GM23338 (cell line): ENCODE results near the gene KANK3. TPM values are rescaled to one million over a fixed set of nuclear protein-coding genes. Genes with fewer than 3 reads are reported as not detected.
A peak's percentile ranks its signal among the peaks of the same experiment; 100 is the strongest.

Experiments
- ATAC-seq: fragments of 200-7000 bp; cut with Tn5 transposase; 3 replicates; pipeline ENCODE4 v1.9.1; 2020
- DNase-seq: peaks from one replicate; pipeline ENCODE4 v3.0.0-alpha.2; 2015; ENCODE audit warnings: low spot score
- H2AFZ ChIP-seq: fragments of 200-600 bp; sonication (generic); 2 replicates; pipeline ENCODE4 v1.8.0; 2016; ENCODE audit warnings: antibody characterized with exemption, mild to moderate bottlenecking, moderate library complexity
- H3F3A ChIP-seq: fragments of 200-600 bp; sonication (generic); replicated peaks from 2 replicates; pipeline ENCODE4 v1.8.0; 2017; ENCODE audit warnings: antibody characterized with exemption, mixed run types, low read depth
- H3K27ac ChIP-seq: fragments of 200-600 bp; sonication (generic); 2 replicates; pipeline ENCODE4 v1.6.1; 2016; ENCODE audit warnings: low read depth
- H3K27me3 ChIP-seq: fragments of 200-600 bp; sonication (generic); 2 replicates; pipeline ENCODE4 v1.8.0; 2016; ENCODE audit warnings: mild to moderate bottlenecking, mixed run types, moderate library complexity; ENCODE audit not compliant: insufficient read depth
- H3K36me3 ChIP-seq: fragments of 200-600 bp; sonication (generic); 2 replicates; pipeline ENCODE4 v1.8.0; 2016; ENCODE audit warnings: mild to moderate bottlenecking; ENCODE audit not compliant: insufficient read depth
- H3K4me1 ChIP-seq: fragments of 200-600 bp; sonication (generic); 2 replicates; pipeline ENCODE4 v1.8.0; 2016; ENCODE audit warnings: mild to moderate bottlenecking, moderate library complexity; ENCODE audit not compliant: insufficient read depth
- H3K4me2 ChIP-seq: fragments of 200-600 bp; sonication (generic); 2 replicates; pipeline ENCODE4 v1.7.1; 2017; ENCODE audit warnings: mixed run types
- H3K4me3 ChIP-seq: fragments of 200-600 bp; sonication (generic); 2 replicates; pipeline ENCODE4 v1.6.1; 2016; ENCODE audit warnings: mixed run types
- H3K79me2 ChIP-seq: fragments of 200-600 bp; sonication (generic); replicated peaks from 2 replicates; pipeline ENCODE4 v1.8.0; 2017; ENCODE audit warnings: mild to moderate bottlenecking; ENCODE audit not compliant: insufficient read depth
- H3K9me2 ChIP-seq: fragments of 200-600 bp; sonication (generic); 2 replicates; pipeline ENCODE4 v1.8.0; 2017; ENCODE audit not compliant: insufficient read depth
- H4K20me1 ChIP-seq: fragments of 200-600 bp; sonication (generic); replicated peaks from 2 replicates; pipeline ENCODE4 v1.8.0; 2017; ENCODE audit warnings: mild to moderate bottlenecking; ENCODE audit not compliant: insufficient read depth
- H3K27ac Mint-ChIP-seq: 2 replicates; pipeline ENCODE4 v1.8.0; 2020; ENCODE audit warnings: inconsistent platforms, mild to moderate bottlenecking, moderate library complexity, mixed read lengths
- H3K27me3 Mint-ChIP-seq: 3 replicates; pipeline ENCODE4 v1.8.0; 2022; ENCODE audit warnings: low read depth, mild to moderate bottlenecking, moderate library complexity, mixed read lengths, inconsistent platforms; ENCODE audit not compliant: insufficient read depth, poor library complexity
- H3K36me3 Mint-ChIP-seq: 3 replicates; pipeline ENCODE4 v1.8.0; 2021; ENCODE audit warnings: low read depth, mild to moderate bottlenecking, inconsistent platforms, moderate library complexity, mixed read lengths
- H3K4me1 Mint-ChIP-seq: 3 replicates; pipeline ENCODE4 v1.8.0; 2020; ENCODE audit warnings: mild to moderate bottlenecking, inconsistent platforms, mixed read lengths
- H3K4me3 Mint-ChIP-seq: 3 replicates; pipeline ENCODE4 v1.8.0; 2021; ENCODE audit warnings: moderate library complexity, mild to moderate bottlenecking, inconsistent platforms, mixed read lengths
- H3K9me3 Mint-ChIP-seq: 3 replicates; pipeline ENCODE4 v1.8.0; 2020; ENCODE audit warnings: moderate library complexity, mild to moderate bottlenecking, inconsistent platforms, mixed read lengths
- CREB1 ChIP-seq: fragments of 250-450 bp; sonication (Bioruptor Pico); IDR thresholded peaks from 2 replicates; pipeline ENCODE4 v1.5.0; 2020; ENCODE audit warnings: low read depth, mild to moderate bottlenecking, moderate library complexity
- CTCF ChIP-seq, 2 experiments: fragments of 200-600 bp in 1 of 2; sonication (generic) in 1 of 2; conservative IDR thresholded peaks; 2 replicates each; pipeline versions ENCODE4 v1.5.1 to v1.6.1; 2016 to 2017; ENCODE audit warnings: antibody characterized with exemption in 2 of 2, low read depth in 2 of 2, mild to moderate bottlenecking in 2 of 2, moderate library complexity in 1 of 2
- ETS1 ChIP-seq: IDR thresholded peaks from 2 replicates; pipeline ENCODE4 v1.6.1; 2016; ENCODE audit warnings: antibody characterized with exemption
- NANOG ChIP-seq: IDR thresholded peaks from 2 replicates; pipeline ENCODE4 v1.6.1; 2016; ENCODE audit warnings: antibody characterized with exemption, borderline replicate concordance
- POLR2AphosphoS5 ChIP-seq: IDR thresholded peaks from 2 replicates; pipeline ENCODE4 v1.6.1; 2016; ENCODE audit warnings: antibody characterized with exemption, low read depth
- ZNF114 ChIP-seq: fragments of 250-450 bp; sonication (Bioruptor Pico); IDR thresholded peaks from 2 replicates; pipeline ENCODE4 v1.5.0; 2020; ENCODE audit warnings: mild to moderate bottlenecking, moderate library complexity
- ZNF462 ChIP-seq: fragments of 250-450 bp; sonication (Bioruptor Pico); IDR thresholded peaks from 2 replicates; pipeline ENCODE4 v1.5.0; 2020; ENCODE audit warnings: mild to moderate bottlenecking, moderate library complexity
- polyA plus RNA-seq: library from polyadenylated mRNA; unstranded; fragments of >200 nt; fragmentation: Nextera tagmentation; extraction: Ambion mirVana; gene quantifications from 2 replicates; pipeline ENCODE4 v1.2.1, GENCODE V29; 2016
- total RNA-seq: library from RNA; depleted of rRNA; stranded (reverse); fragments of >200 nt; shearing (Covaris generic); gene quantifications from 2 replicates; pipeline ENCODE4 v1.2.3, GENCODE V29; 2014

Gene KANK3
- total and polyA plus RNA-seq, 2 experiments from 2014 or later, result 2.0 to 9.3 TPM

- TF ChIP-seq ETS1, result peak; percentile 64
- TF ChIP-seq CTCF (conservative IDR thresholded peaks at IDR 0.05; ENCODE audit: low read depth in 2 of 2), result no peak
- TF ChIP-seq ZNF114, result no peak
- no peak for TF ChIP-seq ZNF462 (CRISPR knock-in tag)
Measured at GRCh38 chr19:8389891-8390616, 47.0 kb upstream of the KANK3 start, which contains the start of gene RAB11B (continued).

- peaks cover 6% of the 10 kb centered on the region; the same call in 1 of the 2 replicates for H3F3A ChIP-seq
- H3K79me2 ChIP-seq, result peaks cover 28% of the 10 kb centered on the region
- H3K4me1 ChIP-seq, result peaks cover 10% of the 10 kb centered on the region; the same call in 1 of the 2 replicates
- H3K4me3 ChIP-seq, result no peak overlapping the region
- peak overlapping the region; percentile 46; the same call in 1 of the 3 replicates for H3K4me3 Mint-ChIP-seq
- ATAC-seq, result no peak
- H2AFZ ChIP-seq, result no peak overlapping the region
- H4K20me1 ChIP-seq, result peaks cover 9% of the 10 kb centered on the region
- H3K27me3 ChIP-seq, result no peaks in the 10 kb centered on the region
- H3K4me1 Mint-ChIP-seq, result peaks cover 11% of the 10 kb centered on the region
- no peak overlapping the region for H3K27ac Mint-ChIP-seq
- no peak overlapping the region for H3K27ac ChIP-seq
- peaks cover 21% of the 10 kb centered on the region for H3K36me3 Mint-ChIP-seq
- DNase-seq, result no peak
- no peak for TF ChIP-seq NANOG
- TF ChIP-seq CREB1 (CRISPR knock-in tag), result no peak
- TF ChIP-seq ZNF114, result no peak
- no peak for TF ChIP-seq POLR2AphosphoS5
- no peak overlapping the region for H3K4me2 ChIP-seq
- H3K9me3 Mint-ChIP-seq, result peaks cover 20% of the 10 kb centered on the region
- H3K9me2 ChIP-seq, result no peaks in the 10 kb centered on the region
- H3K36me3 ChIP-seq, result no peaks in the 10 kb centered on the region
- peaks cover 12% of the 10 kb centered on the region for H3K27me3 Mint-ChIP-seq
Measured at GRCh38 chr19:8388612-8388958, 45.5 kb upstream of the KANK3 start.
